ENCODE measurements around the gene CLPSL2. TPM values are rescaled to one million over a fixed set of nuclear protein-coding genes. Genes with fewer than 3 reads are reported as not detected.

The CLPSL2 gene
- total RNA-seq, 1 donor from 2014 or later = not detected

DNA sequence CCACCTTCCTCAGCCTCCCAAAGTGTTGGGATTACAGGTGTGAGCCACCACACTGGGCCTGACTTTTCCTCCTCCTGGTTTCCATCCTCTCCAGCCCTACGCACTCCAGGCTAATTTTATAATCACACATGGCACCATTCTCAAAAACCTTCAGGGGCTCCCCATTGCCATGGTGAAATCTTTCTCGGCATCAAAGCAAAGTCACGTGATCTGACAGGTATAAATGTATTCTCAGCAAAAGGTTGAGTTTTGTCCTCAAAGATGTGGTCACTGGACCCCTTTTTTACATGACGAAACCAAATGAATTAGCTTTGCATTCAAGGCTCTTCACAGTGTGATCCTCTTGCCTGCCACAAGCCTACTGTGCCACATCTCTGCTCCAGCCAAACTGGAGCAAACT lies 24.1 kb upstream of the CLPSL2 start:
- Histone ChIP-seq H4K20me1 (ENCODE audit: insufficient read depth, low read length) (no peaks in the 10 kb centered on the region), H3K36me3 (ENCODE audit: insufficient read depth, low read length) (no peaks in the 10 kb centered on the region), H3K79me2 (ENCODE audit: insufficient read depth, low read length) (no peaks in the 10 kb centered on the region), H3K4me1 (ENCODE audit: insufficient read depth, low read length) (no peaks in the 10 kb centered on the region), H2AFZ (ENCODE audit: low read depth, low read length) (no peak overlapping the region), H3K9ac (ENCODE audit: low read length) (no peak overlapping the region), H3K27me3 (ENCODE audit: insufficient read depth, low read length) (peaks cover 3% of the 10 kb centered on the region), H3K4me3 (ENCODE audit: insufficient read depth, low read depth, low read length) (no peak overlapping the region), H3K9me3 (ENCODE audit: insufficient read depth, low read depth, low read length) (peaks cover under 1% of the 10 kb centered on the region), H3K4me2 (ENCODE audit: low read length) (no peak overlapping the region), H3K27ac (ENCODE audit: low read depth, low read length) (no peak overlapping the region)
- FAIRE-seq (no peak), DNase-seq (ENCODE audit: low read depth) (no peak)
- Mint-ChIP-seq H3K4me1 (ENCODE audit: low read depth, unreplicated experiment) (peaks cover 2% of the 10 kb centered on the region), H3K27ac (ENCODE audit: unreplicated experiment) (no peak overlapping the region), H3K36me3 (ENCODE audit: low read depth, unreplicated experiment) (peaks cover 1% of the 10 kb centered on the region), H3K4me3 (ENCODE audit: unreplicated experiment) (no peak overlapping the region), H3K9me3 (ENCODE audit: unreplicated experiment) (no peaks in the 10 kb centered on the region), H3K27me3 (ENCODE audit: low read depth, unreplicated experiment) (peaks cover 20% of the 10 kb centered on the region)
- TF ChIP-seq EZH2 (IDR thresholded peaks at IDR 0.05; ENCODE audit: insufficient read depth, low read length) (no peak), CTCF (IDR thresholded peaks at IDR 0.05; ENCODE audit: insufficient read depth, low read depth, low read length) (no peak)

GRCh38 chr6:35754452-35755277 lies 21.7 kb upstream of the CLPSL2 start:
- no peak for DNase-seq (ENCODE audit: low read depth)
- Histone ChIP-seq H3K27me3 (ENCODE audit: insufficient read depth, low read length) (peaks cover 6% of the 10 kb centered on the region), H4K20me1 (ENCODE audit: insufficient read depth, low read length) (no peaks in the 10 kb centered on the region), H3K4me3 (ENCODE audit: insufficient read depth, low read depth, low read length) (no peak overlapping the region), H3K36me3 (ENCODE audit: insufficient read depth, low read length) (no peaks in the 10 kb centered on the region), H3K27ac (ENCODE audit: low read depth, low read length) (no peak overlapping the region), H3K4me1 (ENCODE audit: insufficient read depth, low read length) (no peaks in the 10 kb centered on the region), H3K4me2 (ENCODE audit: low read length) (no peak overlapping the region), H3K79me2 (ENCODE audit: insufficient read depth, low read length) (no peaks in the 10 kb centered on the region), H3K9ac (ENCODE audit: low read length) (no peak overlapping the region), H2AFZ (ENCODE audit: low read depth, low read length) (no peak overlapping the region), H3K9me3 (ENCODE audit: insufficient read depth, low read depth, low read length) (no peaks in the 10 kb centered on the region)
- H3K36me3 Mint-ChIP-seq (ENCODE audit: low read depth, unreplicated experiment) = peaks cover 1% of the 10 kb centered on the region
- no peak for FAIRE-seq
- H3K9me3 Mint-ChIP-seq (ENCODE audit: unreplicated experiment) = no peaks in the 10 kb centered on the region
- TF ChIP-seq EZH2 (IDR thresholded peaks at IDR 0.05; ENCODE audit: insufficient read depth, low read length) (no peak), CTCF (IDR thresholded peaks at IDR 0.05; ENCODE audit: insufficient read depth, low read depth, low read length) (no peak)
- H3K4me3 Mint-ChIP-seq (ENCODE audit: unreplicated experiment) = no peak overlapping the region
- no peak overlapping the region for H3K27ac Mint-ChIP-seq (ENCODE audit: unreplicated experiment)
- H3K4me1 Mint-ChIP-seq (ENCODE audit: low read depth, unreplicated experiment) = peaks cover 2% of the 10 kb centered on the region
- peaks cover 18% of the 10 kb centered on the region for H3K27me3 Mint-ChIP-seq (ENCODE audit: low read depth, unreplicated experiment)

All from astrocyte (in vitro differentiated cells and primary cell).